T-helper 22 cell (primary cell): ENCODE data around the gene GATM.
A peak's percentile ranks its signal among the peaks of the same experiment; 100 is the strongest.

Experiments
- DNase-seq: peaks from one replicate; pipeline ENCODE4 v3.0.0-alpha.2; 2020; ENCODE audit warnings: low read depth

The GATM gene, protein sequence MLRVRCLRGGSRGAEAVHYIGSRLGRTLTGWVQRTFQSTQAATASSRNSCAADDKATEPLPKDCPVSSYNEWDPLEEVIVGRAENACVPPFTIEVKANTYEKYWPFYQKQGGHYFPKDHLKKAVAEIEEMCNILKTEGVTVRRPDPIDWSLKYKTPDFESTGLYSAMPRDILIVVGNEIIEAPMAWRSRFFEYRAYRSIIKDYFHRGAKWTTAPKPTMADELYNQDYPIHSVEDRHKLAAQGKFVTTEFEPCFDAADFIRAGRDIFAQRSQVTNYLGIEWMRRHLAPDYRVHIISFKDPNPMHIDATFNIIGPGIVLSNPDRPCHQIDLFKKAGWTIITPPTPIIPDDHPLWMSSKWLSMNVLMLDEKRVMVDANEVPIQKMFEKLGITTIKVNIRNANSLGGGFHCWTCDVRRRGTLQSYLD

GRCh38 chr15:45378149-45378912, at the start of gene GATM:
TSS of gene GATM (minus strand) at chr15:45378544. CDS start at chr15:45378453, 91 bp downstream.
- no peak for DNase-seq

DNA sequence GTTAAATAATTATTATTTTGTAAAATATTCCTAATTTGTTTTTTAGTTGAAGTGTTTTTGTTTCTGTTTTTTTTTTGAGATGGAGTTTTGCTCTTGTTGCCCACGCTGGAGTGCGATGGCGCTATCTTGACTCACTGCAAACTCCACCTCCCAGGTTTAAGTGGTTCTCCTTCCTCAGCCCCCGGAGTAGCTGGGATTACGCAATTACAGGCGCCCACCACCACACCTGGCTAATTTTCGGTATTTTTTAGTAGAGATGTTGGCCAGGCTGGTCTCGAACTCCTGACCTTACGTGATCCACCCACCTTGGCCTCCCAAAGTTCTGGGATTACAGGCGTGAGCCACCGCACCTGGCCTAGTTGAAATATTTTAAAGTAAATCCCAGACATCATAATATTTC, 48.7 kb upstream of the GATM start:
- DNase-seq, result no peak

DNA sequence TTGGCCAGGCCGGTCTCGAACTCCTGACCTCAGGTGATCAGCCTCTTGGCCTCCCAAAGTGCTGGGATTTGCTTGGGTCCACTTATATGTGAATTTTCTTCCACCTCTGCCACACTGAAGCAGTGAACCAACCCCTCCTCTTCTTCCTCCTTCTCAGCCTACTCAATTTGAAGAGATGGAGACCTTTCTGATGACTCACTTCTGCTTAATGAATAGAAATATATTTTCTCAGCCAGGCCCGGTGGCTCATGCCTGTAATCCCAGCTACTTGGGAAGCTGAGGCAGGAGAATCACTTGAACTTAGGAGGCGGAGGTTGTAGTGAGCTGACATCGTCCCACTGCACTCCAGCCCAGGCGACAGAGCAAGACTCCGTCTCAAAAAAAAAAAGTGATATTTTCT, 46.8 kb upstream of the GATM start:
- no peak for DNase-seq

DNA sequence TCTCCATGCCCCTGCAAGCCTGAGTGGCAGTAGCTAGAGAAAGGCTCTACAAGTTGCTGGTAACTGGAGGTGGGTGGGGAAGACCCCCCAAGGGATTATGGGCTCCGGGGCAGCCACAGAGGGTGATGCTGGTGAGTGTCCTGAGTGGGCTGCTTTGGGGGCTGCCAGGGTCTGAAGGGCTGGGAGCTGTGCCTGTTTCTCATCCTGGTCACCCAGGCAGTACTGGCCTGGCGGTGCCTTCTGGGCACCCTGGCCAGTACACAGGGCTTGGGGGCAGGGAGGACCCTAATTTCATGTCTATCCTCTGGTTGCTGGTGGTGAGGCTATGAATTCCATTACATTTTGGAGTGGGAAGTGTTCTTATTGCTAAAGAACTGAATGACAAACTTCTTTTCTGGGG, 46.1 kb upstream of the GATM start:
- no peak for DNase-seq

DNA sequence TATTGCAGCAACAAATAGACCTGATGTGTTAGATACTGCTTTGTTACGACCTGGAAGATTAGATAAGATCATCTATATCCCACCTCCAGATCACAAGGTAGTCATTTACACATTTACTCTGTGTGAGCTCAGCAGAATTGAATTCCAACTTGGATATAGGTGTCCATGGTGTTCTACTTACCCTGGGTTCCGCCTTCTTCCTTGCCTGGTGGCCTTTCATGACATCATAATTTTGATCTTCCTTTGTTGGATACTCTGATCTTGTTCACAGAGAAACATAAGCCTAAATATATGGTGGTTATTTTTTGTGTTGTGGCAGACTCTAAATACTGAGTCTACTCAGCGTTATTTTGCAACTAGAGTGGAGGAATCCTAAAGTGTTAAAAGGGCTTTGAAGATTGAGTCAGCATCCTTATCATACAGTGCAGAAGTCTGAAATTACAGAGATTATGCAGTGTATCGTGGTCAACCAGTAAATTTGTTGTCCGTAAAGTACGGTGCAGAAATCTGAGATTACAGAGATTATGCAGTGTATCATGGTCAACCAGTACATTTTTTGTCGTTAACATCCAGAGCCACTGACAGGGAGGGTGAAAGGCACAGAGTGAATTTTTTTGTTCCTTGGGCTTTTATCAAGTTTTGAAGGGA, 39.1 kb upstream of the GATM start:
- no peak for DNase-seq

DNA sequence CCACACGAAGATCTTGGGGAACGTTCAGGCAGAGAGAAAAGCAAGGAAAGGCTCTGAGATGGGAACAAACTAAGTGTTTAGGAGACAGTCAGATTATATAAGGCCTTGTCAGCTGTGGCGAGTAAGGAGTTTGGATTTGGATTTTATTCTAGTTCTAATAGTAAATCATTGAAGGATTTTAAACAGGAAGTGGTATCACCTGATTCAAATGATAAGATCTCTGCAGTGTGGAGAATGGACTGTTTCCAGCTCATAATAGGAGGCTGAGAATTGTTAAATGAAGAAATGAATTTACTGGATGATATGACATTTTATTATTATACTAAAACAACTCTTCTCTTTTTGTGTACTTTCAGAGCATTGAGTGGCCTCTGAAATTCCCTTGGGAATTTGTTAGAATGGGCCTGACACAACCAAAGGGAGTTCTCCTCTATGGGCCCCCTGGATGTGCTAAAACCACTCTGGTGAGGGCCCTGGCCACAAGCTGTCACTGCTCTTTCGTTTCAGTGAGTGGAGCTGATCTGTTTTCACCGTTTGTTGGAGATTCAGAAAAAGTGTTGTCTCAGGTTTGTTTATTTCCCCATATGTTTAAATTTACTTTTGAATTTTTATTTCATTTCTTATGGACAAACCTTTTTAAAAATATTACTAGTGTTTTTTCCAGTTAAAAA, 36.0 kb upstream of the GATM start:
- DNase-seq, result no peak

- no peak for DNase-seq
Measured at GRCh38 chr15:45409596-45409995, 31.3 kb upstream of the GATM start.

DNA sequence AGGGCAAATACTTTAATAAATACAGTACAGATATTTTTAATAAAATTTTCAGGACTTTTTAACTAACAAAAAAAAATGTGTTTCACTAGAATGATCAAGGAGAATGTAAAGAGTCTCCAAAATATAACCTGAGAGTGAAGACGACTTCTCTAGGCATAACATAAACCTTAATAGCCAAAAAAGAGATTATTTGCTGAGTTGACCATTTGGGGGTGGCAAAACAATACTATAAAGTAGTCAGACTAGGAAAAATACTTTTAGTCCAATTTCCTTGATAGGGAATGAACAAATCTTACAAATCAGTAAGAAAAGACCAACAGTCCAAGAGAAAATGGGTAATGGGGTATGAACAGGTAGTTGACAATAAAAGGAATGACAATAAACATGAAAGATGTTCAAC, 29.4 kb upstream of the GATM start:
- DNase-seq, result no peak

DNA sequence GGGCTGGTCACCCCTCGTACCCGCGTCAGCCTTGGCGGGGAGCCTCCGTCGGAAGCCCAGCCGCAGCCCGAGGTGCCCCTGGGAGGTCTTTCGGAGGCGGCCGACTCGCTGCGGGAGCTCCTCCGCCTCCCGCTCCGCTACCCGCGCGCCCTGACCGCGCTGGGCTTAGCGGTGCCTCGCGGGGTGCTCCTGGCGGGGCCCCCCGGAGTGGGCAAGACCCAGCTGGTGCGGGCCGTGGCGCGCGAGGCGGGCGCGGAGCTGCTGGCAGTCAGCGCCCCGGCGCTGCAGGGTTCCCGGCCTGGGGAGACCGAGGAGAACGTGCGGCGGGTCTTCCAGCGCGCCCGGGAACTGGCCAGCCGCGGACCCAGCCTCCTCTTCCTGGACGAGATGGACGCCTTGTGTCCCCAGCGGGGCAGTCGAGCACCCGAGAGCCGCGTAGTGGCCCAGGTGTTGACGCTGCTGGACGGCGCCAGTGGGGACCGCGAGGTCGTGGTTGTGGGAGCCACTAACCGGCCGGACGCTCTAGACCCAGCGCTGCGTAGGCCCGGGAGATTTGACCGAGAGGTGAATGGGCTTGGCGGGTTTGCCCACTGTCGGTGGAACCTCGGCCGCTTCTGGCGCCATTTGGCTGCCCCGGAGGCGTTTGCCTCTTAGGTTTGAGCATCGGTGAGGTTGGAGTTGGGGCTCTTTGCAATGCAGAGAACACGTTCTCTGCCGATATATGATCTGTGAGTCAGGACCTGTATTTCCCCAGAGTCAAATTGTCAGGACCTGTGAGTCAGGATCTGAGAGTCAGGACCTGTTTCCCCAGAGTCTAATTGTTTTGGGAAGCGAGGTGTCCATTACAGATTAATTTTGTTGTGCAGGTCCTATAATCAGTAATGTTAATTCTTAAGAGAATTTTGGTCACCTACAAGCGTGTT, 24.9 kb upstream of the GATM start:
- no peak for DNase-seq

- peak; percentile 94 for DNase-seq
Measured at GRCh38 chr15:45402162-45402954, 24.0 kb upstream of the GATM start.

- no peak for DNase-seq
Measured at GRCh38 chr15:45401665-45402161, 23.4 kb upstream of the GATM start.

DNA sequence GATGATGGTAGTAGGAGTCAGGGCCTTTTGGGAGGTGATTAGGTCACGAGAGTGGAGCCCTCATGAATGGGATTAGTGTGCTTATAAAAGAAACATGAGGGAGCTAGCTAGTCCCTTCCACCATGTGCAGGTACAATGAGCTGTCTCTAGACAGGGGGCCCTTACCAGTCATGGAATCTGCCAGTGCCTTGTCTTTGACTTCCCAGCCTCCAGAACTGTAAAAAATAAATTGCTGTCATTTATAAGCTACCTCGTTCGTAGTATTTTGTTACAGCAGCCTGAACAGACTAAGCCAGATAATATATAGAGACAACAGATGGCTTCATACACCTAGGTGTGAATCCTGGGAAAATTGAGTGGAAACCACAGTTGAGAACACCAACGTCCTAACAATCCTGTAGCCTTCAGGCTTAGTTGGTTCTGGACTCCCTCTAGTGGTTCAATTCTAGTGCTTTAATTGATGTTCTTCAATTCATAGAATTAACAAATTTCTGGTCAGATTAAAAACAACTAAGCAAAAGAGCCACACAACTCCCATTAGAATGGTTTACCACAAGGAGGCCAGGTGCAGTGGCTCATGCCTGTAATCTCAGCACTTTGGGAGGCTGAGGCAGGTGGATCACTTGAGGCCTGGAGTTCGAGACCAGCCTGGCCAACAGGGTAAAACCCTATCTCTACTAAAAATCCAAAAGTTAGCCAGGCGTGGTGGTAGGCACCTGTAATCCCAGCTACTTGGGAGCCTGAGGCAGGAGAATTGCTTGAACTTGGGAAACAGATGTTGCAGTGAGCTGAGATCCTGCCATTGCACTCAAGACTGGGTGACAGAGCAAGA, 21.3 kb upstream of the GATM start:
- DNase-seq, result no peak

DNA sequence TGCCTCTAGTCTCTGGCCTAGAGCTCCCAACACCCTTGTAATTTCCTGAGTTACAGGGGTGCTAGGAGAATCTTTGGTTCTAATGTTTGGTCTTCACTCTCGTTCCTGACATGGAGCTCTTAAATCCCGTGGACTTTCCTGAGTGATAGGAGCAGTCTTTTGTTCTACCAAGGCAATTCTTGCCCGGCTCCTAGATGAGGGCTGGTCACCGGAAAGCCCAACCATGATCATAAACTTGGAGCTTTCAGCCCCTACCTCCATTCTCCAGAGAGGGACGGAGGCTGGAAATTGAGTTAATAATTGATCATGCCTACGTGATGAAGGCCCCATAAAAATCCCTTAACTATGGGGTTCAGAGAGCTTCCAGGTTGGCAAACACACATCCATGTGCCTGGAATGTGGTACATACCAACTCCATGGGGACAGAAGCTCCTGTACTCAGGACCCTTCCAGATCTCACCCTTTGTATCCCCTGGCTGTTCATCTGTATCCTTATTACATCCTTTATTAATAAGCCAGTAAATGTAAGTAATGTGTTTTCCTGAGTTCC, 18.8 kb upstream of the GATM start:
- DNase-seq, result no peak

DNA sequence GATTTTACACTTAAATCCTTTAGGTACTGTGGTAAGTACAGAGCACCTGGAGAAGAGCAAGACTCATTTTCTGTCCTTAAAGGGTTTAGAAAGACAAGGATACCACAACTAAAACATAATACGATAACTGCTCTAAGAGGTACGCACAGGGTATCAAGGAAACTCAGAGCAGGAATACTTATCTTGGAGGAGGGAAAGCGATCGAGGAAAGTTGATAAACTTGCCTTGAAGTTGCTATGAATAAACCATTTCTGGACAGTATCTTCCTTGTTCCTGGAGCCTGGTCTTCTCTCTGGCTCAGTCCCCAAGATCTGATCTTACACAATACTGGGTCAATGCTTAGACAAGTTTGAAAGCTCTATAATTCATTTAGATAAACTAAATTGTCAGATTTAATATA, 17.6 kb upstream of the GATM start:
- no peak for DNase-seq

- no peak for DNase-seq
Measured at GRCh38 chr15:45394681-45395080, 16.3 kb upstream of the GATM start.

DNA sequence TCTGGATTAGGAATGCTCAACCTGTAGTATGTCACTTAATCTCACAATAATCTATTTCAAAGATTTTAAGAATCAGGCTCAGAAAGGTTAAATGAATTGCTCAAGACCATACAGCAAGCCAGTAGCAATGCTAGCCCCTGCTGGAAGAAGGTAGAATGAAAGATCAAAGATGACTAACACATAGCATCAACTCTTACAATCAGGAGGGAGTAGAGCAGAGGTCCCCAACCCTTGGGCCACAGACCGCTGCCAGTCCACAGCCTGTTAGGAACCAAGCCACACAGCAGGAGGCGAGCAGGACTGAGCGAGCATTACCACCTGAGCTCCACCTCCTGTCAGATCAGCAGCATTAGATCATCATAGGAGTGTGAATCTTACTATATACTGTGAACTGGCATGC, 15.5 kb upstream of the GATM start:
- no peak for DNase-seq

DNA sequence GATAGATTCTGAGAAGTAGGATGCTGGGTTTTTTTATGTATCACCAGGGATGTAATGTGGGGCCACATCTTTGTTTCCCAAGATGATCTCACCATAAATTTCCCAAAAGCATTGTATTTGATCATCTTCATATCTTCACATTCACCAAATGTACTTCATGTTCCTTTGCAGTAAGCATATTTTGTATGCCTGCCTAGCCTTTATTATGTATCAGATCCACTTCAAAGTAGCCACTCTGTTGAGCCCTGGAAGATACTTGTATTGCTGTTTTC, 14.2 kb upstream of the GATM start:
- no peak for DNase-seq

DNA sequence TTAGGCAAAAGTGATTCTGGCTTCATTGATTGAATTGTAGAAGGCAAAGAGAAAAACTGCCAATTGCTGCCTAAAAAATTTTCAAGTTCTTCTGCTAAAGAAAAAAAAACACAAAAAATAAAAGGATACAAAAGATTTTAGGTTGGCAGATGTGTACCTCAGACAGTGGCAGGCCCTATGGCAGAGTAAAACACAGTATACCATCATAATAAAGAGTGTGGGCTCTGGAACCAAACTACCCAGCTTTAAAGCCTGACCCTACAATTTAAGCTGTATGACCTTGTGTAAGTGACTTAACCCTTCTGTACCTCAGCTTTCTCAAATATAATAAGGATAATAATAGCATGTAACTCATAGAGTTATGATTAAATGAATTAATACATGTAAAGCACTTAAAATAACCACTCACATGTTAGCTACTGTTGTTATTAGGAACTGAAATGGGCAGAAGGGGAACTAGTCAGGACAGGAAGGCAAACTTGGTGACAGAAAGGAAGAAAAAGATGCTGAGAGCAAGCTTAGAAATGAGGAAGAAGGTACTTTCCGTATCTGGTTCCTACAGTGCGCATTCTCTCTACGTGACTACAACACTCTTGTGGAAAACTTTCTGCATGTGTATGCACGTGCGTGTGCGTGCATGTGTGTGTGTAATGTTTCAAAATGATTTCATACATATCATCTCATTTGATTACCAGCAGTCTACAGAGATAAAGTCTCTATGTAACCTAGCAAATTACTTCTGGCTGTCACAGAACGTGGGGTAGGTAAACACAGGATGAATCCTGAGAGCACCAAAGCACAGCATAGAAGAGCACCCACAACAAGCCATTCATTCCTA, 13.6 kb upstream of the GATM start:
- no peak for DNase-seq
